Right lobe of liver (tissue), 4 donors: Measurements from ENCODE around the gene EIF4G1.

Experiments
- POLR2A ChIP-seq: fragments of 450-650 bp; IDR thresholded peaks from one replicate; pipeline ENCODE4 v1.6.1; 2017; ENCODE audit warnings: antibody characterized with exemption, mild to moderate bottlenecking
- TF ChIP-seq, protein P1 (sequence below), 4 donors: fragments of 200-600 bp in 3 of 4; fragments of 450-650 bp in 1 of 4; IDR thresholded peaks; one replicate each; pipeline versions ENCODE4 v1.5.1 to v1.8.0; 2016 to 2022; ENCODE audit warnings: antibody characterized with exemption in 4 of 4, mild to moderate bottlenecking in 2 of 4
- donor health status: DM: no; HTN: no; CAD: no.
- donor health status: DM: no; HTN: no; CAD: no.
- donor health status: DM: no; HTN: yes; CAD: no.

DNA sequence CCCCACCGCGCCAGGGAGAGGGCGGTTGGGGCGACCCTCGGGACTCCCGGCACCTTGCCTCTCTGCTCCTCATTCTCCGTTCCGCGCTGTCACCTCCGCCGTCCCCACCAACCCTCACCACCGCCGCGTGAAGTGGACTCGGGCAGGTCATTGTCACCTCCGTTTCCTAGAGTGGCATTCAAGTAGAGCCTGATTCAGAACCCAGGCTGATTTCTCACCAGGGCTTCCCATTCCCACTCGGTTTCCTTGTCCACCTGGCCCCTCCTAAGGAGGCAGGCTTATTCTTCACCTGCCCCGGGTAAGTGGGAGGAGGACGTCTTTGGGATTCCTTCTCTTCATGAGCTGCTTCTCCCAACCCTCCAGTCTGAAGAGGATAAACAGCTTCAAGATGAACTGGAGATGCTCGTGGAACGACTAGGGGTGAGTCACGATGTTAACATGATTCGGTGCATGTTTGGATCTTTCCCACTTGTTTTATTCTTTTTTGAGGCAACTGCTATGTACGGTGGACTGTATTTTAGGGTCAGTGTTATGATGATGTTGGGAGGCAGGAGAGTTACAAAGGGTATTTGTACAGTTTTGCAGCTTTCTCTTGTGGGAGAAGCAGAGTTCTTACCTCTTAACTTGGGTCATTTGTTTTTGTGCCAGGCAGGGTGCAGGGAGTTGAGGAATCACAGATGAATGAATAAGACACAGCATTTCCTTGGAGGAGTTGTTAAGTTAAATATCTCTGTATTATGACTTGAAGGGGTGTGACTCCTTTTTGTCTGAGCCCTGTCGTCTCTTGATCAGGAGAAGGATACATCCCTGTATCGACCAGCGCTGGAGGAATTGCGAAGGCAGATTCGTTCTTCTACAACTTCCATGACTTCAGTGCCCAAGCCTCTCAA lies 14.7 kb upstream of the EIF4G1 start:
- TF ChIP-seq, protein P1, sequence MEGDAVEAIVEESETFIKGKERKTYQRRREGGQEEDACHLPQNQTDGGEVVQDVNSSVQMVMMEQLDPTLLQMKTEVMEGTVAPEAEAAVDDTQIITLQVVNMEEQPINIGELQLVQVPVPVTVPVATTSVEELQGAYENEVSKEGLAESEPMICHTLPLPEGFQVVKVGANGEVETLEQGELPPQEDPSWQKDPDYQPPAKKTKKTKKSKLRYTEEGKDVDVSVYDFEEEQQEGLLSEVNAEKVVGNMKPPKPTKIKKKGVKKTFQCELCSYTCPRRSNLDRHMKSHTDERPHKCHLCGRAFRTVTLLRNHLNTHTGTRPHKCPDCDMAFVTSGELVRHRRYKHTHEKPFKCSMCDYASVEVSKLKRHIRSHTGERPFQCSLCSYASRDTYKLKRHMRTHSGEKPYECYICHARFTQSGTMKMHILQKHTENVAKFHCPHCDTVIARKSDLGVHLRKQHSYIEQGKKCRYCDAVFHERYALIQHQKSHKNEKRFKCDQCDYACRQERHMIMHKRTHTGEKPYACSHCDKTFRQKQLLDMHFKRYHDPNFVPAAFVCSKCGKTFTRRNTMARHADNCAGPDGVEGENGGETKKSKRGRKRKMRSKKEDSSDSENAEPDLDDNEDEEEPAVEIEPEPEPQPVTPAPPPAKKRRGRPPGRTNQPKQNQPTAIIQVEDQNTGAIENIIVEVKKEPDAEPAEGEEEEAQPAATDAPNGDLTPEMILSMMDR (IDR thresholded peaks at IDR 0.05) = no peak
- no peak for TF ChIP-seq POLR2A
